HEK293 (cell line): ENCODE results near the gene MYH16.

ENCODE experiments used
- CTCF ChIA-PET: fragments of 350-600 bp; formaldehyde crosslinking; extraction: SDS; loops from one replicate; lab custom pipeline; 2021; ENCODE audit warnings: antibody characterized with exemption; lab: Yijun Ruan, JAX
- POLR2A ChIA-PET: fragments of 300-600 bp; formaldehyde crosslinking; extraction: SDS; loops from one replicate; lab custom pipeline; 2020; ENCODE audit warnings: antibody characterized with exemption, inconsistent platforms; lab: Yijun Ruan, JAX
- H3K27ac ChIP-seq: fragments of 200-500 bp; sonication (Bioruptor generic); 2 replicates; pipeline ENCODE4 v1.5.1; 2014; ENCODE audit warnings: low read depth, low read length, control low read depth, inconsistent platforms; ENCODE audit errors: extremely low read depth
- H3K36me3 ChIP-seq, 2 experiments: fragments of 200-500 bp in 1 of 2; sonication (Bioruptor generic) in 1 of 2; 1 replicate in 1 of 2; 2 replicates in 1 of 2; pipeline ENCODE4 v1.5.1; 2014 to 2017; ENCODE audit warnings: inconsistent platforms in 2 of 2, low read length in 2 of 2; ENCODE audit not compliant: control insufficient read depth in 2 of 2, insufficient read depth in 1 of 2
- H3K4me1 ChIP-seq: fragments of 200-500 bp; sonication (Bioruptor generic); 2 replicates; pipeline ENCODE4 v1.5.1; 2014; ENCODE audit warnings: mild to moderate bottlenecking, low read length, inconsistent platforms; ENCODE audit not compliant: control insufficient read depth, insufficient read depth
- H3K4me3 ChIP-seq: 2 replicates; pipeline ENCODE4 v1.5.1; 2011; ENCODE audit warnings: low read depth, mild to moderate bottlenecking, control low read depth, low read length, moderate library complexity
- H3K9me3 ChIP-seq: fragments of 200-500 bp; sonication (Bioruptor generic); 2 replicates; pipeline ENCODE4 v1.5.1; 2014; ENCODE audit warnings: low read depth, low read length, inconsistent platforms; ENCODE audit not compliant: control insufficient read depth, insufficient read depth
- FEZF1 ChIP-seq: fragments of 450-650 bp; formaldehyde crosslinking; IDR thresholded peaks from 2 replicates; pipeline ENCODE4 v1.5.1; 2016; ENCODE audit warnings: missing biosample characterization, missing genetic modification characterization
- TRIM28 ChIP-seq: IDR thresholded peaks from 2 replicates; pipeline ENCODE4 v1.6.1; 2011; ENCODE audit warnings: low read length, control low read depth, borderline replicate concordance
- WT1 ChIP-seq: fragments of 450-650 bp; formaldehyde crosslinking; IDR thresholded peaks from 2 replicates; pipeline ENCODE4 v1.5.1; 2016; ENCODE audit warnings: missing biosample characterization, missing genetic modification characterization
- ZBTB48 ChIP-seq: fragments of 450-650 bp; formaldehyde crosslinking; IDR thresholded peaks from 2 replicates; pipeline ENCODE4 v1.5.1; 2016; ENCODE audit warnings: missing biosample characterization, missing genetic modification characterization
- ZNF133 ChIP-seq: fragments of 450-650 bp; formaldehyde crosslinking; IDR thresholded peaks from 2 replicates; pipeline ENCODE4 v1.5.1; 2016; ENCODE audit warnings: missing biosample characterization, missing genetic modification characterization
- ZNF155 ChIP-seq: fragments of 450-650 bp; formaldehyde crosslinking; IDR thresholded peaks from 2 replicates; pipeline ENCODE4 v1.5.1; 2016; ENCODE audit warnings: missing biosample characterization, missing genetic modification characterization
- ZNF274 ChIP-seq, 2 experiments: fragments of 200-500 bp in 1 of 2; fragments of 450-650 bp in 1 of 2; sonication (Bioruptor generic) in 1 of 2; formaldehyde crosslinking in 1 of 2; IDR thresholded peaks; 2 replicates each; pipeline versions ENCODE4 v1.5.1 to v1.6.1; 2014 to 2016; ENCODE audit warnings: borderline replicate concordance in 1 of 2, inconsistent platforms in 1 of 2, low read length in 1 of 2, missing biosample characterization in 1 of 2, missing genetic modification characterization in 1 of 2
- ZNF423 ChIP-seq: fragments of 450-650 bp; formaldehyde crosslinking; IDR thresholded peaks from 2 replicates; pipeline ENCODE4 v1.5.1; 2016; ENCODE audit warnings: missing biosample characterization, missing genetic modification characterization
- ZNF529 ChIP-seq: fragments of 450-650 bp; formaldehyde crosslinking; IDR thresholded peaks from 2 replicates; pipeline ENCODE4 v1.5.1; 2017; ENCODE audit warnings: missing genetic modification characterization, missing biosample characterization; ENCODE audit not compliant: insufficient replicate concordance
- ZNF555 ChIP-seq: fragments of 450-650 bp; formaldehyde crosslinking; conservative IDR thresholded peaks from 2 replicates; pipeline ENCODE4 v1.5.1; 2017; ENCODE audit warnings: missing biosample characterization, mild to moderate bottlenecking, missing genetic modification characterization, inconsistent platforms
- ZNF571 ChIP-seq: fragments of 450-650 bp; formaldehyde crosslinking; IDR thresholded peaks from 2 replicates; pipeline ENCODE4 v1.5.0; 2017; ENCODE audit warnings: missing biosample characterization, missing genetic modification characterization
- ZNF654 ChIP-seq: fragments of 450-650 bp; formaldehyde crosslinking; IDR thresholded peaks from 2 replicates; pipeline ENCODE4 v1.5.1; 2016; ENCODE audit warnings: low read depth, missing biosample characterization, missing genetic modification characterization
- ZNF660 ChIP-seq: fragments of 450-650 bp; IDR thresholded peaks from 2 replicates; pipeline ENCODE4 v1.5.1; 2018; ENCODE audit warnings: missing biosample characterization, mild to moderate bottlenecking, missing genetic modification characterization
- ZNF701 ChIP-seq: fragments of 450-650 bp; formaldehyde crosslinking; IDR thresholded peaks from 2 replicates; pipeline ENCODE4 v1.5.1; 2016; ENCODE audit warnings: missing biosample characterization, missing genetic modification characterization
- ZNF76 ChIP-seq: fragments of 450-650 bp; formaldehyde crosslinking; IDR thresholded peaks from 2 replicates; pipeline ENCODE4; 2016; ENCODE audit warnings: low read depth, missing biosample characterization, missing genetic modification characterization, borderline replicate concordance
- ZSCAN16 ChIP-seq: fragments of 450-650 bp; formaldehyde crosslinking; IDR thresholded peaks from 2 replicates; pipeline ENCODE4 v1.5.1; 2016; ENCODE audit warnings: missing biosample characterization, missing genetic modification characterization
- TF ChIP-seq, protein P1 (sequence below): fragments of 450-650 bp; formaldehyde crosslinking; IDR thresholded peaks from 2 replicates; pipeline ENCODE4 v1.5.1; 2016; ENCODE audit warnings: missing biosample characterization, missing genetic modification characterization
- TF ChIP-seq, protein P2 (sequence below): fragments of 450-650 bp; formaldehyde crosslinking; IDR thresholded peaks from 2 replicates; pipeline ENCODE4 v1.5.1; 2017; ENCODE audit warnings: missing biosample characterization, mild to moderate bottlenecking, missing genetic modification characterization, moderate library complexity
- TF ChIP-seq, protein P3 (sequence below): fragments of 450-650 bp; formaldehyde crosslinking; IDR thresholded peaks from 2 replicates; pipeline ENCODE4 v1.5.1; 2016; ENCODE audit warnings: missing biosample characterization, missing genetic modification characterization
- TF ChIP-seq, protein P4 (sequence below): fragments of 450-650 bp; formaldehyde crosslinking; IDR thresholded peaks from 2 replicates; pipeline ENCODE4; 2016; ENCODE audit warnings: missing biosample characterization, missing genetic modification characterization
- TF ChIP-seq, protein P5 (sequence below): fragments of 450-650 bp; formaldehyde crosslinking; IDR thresholded peaks from 2 replicates; pipeline ENCODE4 v1.5.1; 2017; ENCODE audit warnings: missing biosample characterization, missing genetic modification characterization

The MYH16 gene

DNA sequence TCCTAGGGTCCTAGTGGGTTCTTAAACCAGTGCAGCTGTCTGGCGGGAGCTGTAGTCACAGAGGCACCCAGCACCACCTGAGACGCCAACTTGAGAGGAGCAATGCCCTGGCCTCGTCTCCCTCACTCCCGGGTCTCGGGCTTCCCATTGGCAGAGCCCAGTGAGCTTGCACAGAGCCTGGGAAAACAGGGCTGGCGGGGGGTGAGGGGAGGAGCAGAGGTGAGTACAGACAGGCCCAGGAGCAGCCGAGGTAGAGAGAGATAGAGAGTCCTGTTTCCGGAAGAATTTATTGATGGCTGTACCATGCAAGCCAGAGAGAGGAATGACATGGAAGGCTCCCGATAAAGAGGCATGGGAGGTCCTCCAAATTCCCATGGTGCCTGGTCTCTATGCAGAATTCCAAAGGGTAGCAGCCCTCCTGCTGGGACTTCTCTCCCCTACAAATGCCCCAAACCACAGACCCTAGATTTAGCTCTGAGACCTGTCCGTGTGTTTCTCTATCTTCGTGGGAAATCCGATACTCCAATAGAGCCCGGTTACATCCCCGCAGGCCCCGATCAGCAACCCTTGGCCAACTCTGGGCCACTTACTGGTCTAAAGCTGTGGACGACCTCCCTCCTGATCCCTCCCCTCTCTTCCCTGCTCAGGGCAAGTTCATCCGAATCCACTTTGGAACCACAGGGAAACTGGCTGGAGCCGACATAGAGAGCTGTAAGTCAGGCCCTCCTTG, 20.3 kb upstream of the MYH16 start:
- H3K4me3 ChIP-seq = no peak overlapping the region
- no peaks in the 10 kb centered on the region; a peak in 1 of 3 replicates for H3K36me3 ChIP-seq
- no peaks in the 10 kb centered on the region for H3K9me3 ChIP-seq
- no peak for TF ChIP-seq ZNF555 (tag by site-specific recombination)
- TF ChIP-seq, protein P1, sequence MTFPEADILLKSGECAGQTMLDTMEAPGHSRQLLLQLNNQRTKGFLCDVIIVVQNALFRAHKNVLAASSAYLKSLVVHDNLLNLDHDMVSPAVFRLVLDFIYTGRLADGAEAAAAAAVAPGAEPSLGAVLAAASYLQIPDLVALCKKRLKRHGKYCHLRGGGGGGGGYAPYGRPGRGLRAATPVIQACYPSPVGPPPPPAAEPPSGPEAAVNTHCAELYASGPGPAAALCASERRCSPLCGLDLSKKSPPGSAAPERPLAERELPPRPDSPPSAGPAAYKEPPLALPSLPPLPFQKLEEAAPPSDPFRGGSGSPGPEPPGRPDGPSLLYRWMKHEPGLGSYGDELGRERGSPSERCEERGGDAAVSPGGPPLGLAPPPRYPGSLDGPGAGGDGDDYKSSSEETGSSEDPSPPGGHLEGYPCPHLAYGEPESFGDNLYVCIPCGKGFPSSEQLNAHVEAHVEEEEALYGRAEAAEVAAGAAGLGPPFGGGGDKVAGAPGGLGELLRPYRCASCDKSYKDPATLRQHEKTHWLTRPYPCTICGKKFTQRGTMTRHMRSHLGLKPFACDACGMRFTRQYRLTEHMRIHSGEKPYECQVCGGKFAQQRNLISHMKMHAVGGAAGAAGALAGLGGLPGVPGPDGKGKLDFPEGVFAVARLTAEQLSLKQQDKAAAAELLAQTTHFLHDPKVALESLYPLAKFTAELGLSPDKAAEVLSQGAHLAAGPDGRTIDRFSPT (tag by site-specific recombination) = no peak
- no peak for TF ChIP-seq ZNF155
- no peak for TF ChIP-seq ZNF660
- no peak for TF ChIP-seq WT1 (tag by site-specific recombination)
- no peak for TF ChIP-seq ZNF423 (tag by site-specific recombination)
- TF ChIP-seq ZNF571 = no peak
- TF ChIP-seq ZBTB48 (tag by site-specific recombination) = no peak
- TF ChIP-seq ZNF133 (tag by site-specific recombination) = no peak
- no peak for TF ChIP-seq ZNF529
- TF ChIP-seq, protein P2, sequence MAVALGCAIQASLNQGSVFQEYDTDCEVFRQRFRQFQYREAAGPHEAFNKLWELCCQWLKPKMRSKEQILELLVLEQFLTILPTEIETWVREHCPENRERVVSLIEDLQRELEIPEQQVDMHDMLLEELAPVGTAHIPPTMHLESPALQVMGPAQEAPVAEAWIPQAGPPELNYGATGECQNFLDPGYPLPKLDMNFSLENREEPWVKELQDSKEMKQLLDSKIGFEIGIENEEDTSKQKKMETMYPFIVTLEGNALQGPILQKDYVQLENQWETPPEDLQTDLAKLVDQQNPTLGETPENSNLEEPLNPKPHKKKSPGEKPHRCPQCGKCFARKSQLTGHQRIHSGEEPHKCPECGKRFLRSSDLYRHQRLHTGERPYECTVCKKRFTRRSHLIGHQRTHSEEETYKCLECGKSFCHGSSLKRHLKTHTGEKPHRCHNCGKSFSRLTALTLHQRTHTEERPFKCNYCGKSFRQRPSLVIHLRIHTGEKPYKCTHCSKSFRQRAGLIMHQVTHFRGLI = no peak
- no peak for TF ChIP-seq ZNF701
- no peak for TF ChIP-seq TRIM28
- no peak for TF ChIP-seq ZSCAN16 (tag by site-specific recombination)
- no peak for TF ChIP-seq ZNF274 (IDR thresholded peaks at IDR 0.05; ENCODE audit: low read length)
- TF ChIP-seq ZNF274 (tag by site-specific recombination; IDR thresholded peaks at IDR 0.05; ENCODE audit: borderline replicate concordance) = no peak
- TF ChIP-seq, protein P3, sequence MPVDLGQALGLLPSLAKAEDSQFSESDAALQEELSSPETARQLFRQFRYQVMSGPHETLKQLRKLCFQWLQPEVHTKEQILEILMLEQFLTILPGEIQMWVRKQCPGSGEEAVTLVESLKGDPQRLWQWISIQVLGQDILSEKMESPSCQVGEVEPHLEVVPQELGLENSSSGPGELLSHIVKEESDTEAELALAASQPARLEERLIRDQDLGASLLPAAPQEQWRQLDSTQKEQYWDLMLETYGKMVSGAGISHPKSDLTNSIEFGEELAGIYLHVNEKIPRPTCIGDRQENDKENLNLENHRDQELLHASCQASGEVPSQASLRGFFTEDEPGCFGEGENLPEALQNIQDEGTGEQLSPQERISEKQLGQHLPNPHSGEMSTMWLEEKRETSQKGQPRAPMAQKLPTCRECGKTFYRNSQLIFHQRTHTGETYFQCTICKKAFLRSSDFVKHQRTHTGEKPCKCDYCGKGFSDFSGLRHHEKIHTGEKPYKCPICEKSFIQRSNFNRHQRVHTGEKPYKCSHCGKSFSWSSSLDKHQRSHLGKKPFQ (tag by site-specific recombination) = no peak
- TF ChIP-seq, protein P4, sequence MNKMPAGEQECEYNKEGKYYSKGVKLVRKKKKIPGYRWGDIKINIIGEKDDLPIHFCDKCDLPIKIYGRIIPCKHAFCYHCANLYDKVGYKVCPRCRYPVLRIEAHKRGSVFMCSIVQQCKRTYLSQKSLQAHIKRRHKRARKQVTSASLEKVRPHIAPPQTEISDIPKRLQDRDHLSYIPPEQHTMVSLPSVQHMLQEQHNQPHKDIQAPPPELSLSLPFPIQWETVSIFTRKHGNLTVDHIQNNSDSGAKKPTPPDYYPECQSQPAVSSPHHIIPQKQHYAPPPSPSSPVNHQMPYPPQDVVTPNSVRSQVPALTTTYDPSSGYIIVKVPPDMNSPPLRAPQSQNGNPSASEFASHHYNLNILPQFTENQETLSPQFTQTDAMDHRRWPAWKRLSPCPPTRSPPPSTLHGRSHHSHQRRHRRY (tag by site-specific recombination) = no peak
- no peak for TF ChIP-seq ZNF76
- TF ChIP-seq FEZF1 = no peak
- no peak overlapping the region for H3K27ac ChIP-seq
- H3K4me1 ChIP-seq = no peaks in the 10 kb centered on the region
- CTCF ChIA-PET = no interaction called here
- POLR2A ChIA-PET = interaction anchor here (0.6 to 0.7 kb wide), 2 partner anchors 89 to 306 kb away, joined by 3 to 4 read pairs; no protein-coding TSS in a partner anchor

DNA sequence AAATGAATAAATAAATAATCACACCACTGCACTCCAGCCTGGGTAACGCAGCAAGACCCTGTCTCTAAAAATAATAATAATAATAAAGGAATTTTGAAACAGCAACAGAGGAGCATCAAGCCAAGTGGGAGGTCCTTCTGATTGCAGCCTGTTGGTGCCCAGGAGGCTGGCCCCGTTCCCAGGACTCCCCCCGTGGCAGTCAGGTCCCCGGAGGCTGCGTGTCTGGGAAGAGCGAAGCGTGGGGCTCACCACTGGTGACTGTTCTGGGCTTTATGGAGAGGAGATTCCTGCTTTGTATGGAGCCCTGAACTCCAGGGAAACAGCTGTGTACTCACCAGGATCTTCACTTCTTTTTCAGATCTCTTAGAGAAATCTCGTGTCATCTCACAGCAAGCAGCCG, 19.3 kb upstream of the MYH16 start:
- H3K36me3 ChIP-seq = no peaks in the 10 kb centered on the region; a peak in 1 of 3 replicates
- CTCF ChIA-PET = no interaction called here
- no peaks in the 10 kb centered on the region for H3K9me3 ChIP-seq
- POLR2A ChIA-PET = no interaction called here
- H3K4me3 ChIP-seq = no peak overlapping the region
- H3K27ac ChIP-seq = no peak overlapping the region
- no peak for TF ChIP-seq ZNF654
- TF ChIP-seq, protein P5, sequence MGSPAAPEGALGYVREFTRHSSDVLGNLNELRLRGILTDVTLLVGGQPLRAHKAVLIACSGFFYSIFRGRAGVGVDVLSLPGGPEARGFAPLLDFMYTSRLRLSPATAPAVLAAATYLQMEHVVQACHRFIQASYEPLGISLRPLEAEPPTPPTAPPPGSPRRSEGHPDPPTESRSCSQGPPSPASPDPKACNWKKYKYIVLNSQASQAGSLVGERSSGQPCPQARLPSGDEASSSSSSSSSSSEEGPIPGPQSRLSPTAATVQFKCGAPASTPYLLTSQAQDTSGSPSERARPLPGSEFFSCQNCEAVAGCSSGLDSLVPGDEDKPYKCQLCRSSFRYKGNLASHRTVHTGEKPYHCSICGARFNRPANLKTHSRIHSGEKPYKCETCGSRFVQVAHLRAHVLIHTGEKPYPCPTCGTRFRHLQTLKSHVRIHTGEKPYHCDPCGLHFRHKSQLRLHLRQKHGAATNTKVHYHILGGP = no peak
- no peaks in the 10 kb centered on the region for H3K4me1 ChIP-seq
